NCI-H446 (cell line): Measurements from ENCODE around the gene CCL14.

Experiments
- DNase-seq, 2 experiments: peaks; one replicate each; lab custom pipeline; 2025; lab: John Stamatoyannopoulos, UW

The CCL14 gene

GRCh38 chr17:35988164-35988563 is 1.6 kb upstream of the CCL14 start:
- no peak for DNase-seq

- no peak for DNase-seq
These were observed 2.4 kb downstream of the CCL14 start for GRCh38 chr17:35984140-35984539.

- DNase-seq, result no peak
These were observed 3.9 kb downstream of the CCL14 start for GRCh38 chr17:35982409-35983191.

- no peak for DNase-seq
These were observed 4.6 kb downstream of the CCL14 start for GRCh38 chr17:35981908-35982330.

- DNase-seq, result no peak
These were observed 5.3 kb downstream of the CCL14 start, which contains the start of gene CCL16 for GRCh38 chr17:35981246-35981645. Gene CCL16 (minus strand): TSS chr17:35981497. CDS start chr17:35981420, 77 bp downstream.

- no peak for DNase-seq
These were observed 8.2 kb downstream of the CCL14 start for GRCh38 chr17:35978346-35978745.

- DNase-seq, result no peak
These were observed 9.0 kb downstream of the CCL14 start for GRCh38 chr17:35977509-35977908.

- no peak for DNase-seq
These were observed 12.9 kb downstream of the CCL14 start for GRCh38 chr17:35973333-35974260.

GRCh38 chr17:35972945-35973332 is 13.6 kb downstream of the CCL14 start:
- DNase-seq, result no peak

- DNase-seq, result no peak
These were observed 14.0 kb downstream of the CCL14 start for GRCh38 chr17:35972535-35972934.

GRCh38 chr17:35972066-35972465 is 14.5 kb downstream of the CCL14 start:
- no peak for DNase-seq

- peak; percentile 21 to 82 for DNase-seq
These were observed 16.8 kb downstream of the CCL14 start for GRCh38 chr17:35969558-35970380.

GRCh38 chr17:35968520-35969054 is 17.9 kb downstream of the CCL14 start:
- DNase-seq, result no peak

GRCh38 chr17:35965272-35965671 is 21.3 kb downstream of the CCL14 start:
- DNase-seq, result no peak

GRCh38 chr17:35963663-35964062 is 22.9 kb downstream of the CCL14 start:
- DNase-seq, result no peak

- DNase-seq, result no peak
These were observed 32.8 kb downstream of the CCL14 start for GRCh38 chr17:35953720-35954119.

GRCh38 chr17:35949401-35949800 is 37.1 kb downstream of the CCL14 start:
- no peak for DNase-seq

- no peak for DNase-seq
These were observed 38.4 kb downstream of the CCL14 start for GRCh38 chr17:35948092-35948491.

- DNase-seq, result peak; percentile 21 to 66
These were observed 39.4 kb downstream of the CCL14 start for GRCh38 chr17:35947156-35947585.

- no peak for DNase-seq
These were observed 42.4 kb downstream of the CCL14 start for GRCh38 chr17:35944151-35944550.

GRCh38 chr17:35943537-35943936 is 43.0 kb downstream of the CCL14 start, which contains the start of gene LYZL6:
Gene LYZL6 (minus strand): TSS chr17:35943713. CDS start chr17:35939356, 4,357 bp downstream.
- no peak for DNase-seq
